Uterus (tissue), 4 donors: ENCODE measurements around the gene CCDC124. TPM values are rescaled to one million over a fixed set of nuclear protein-coding genes. Genes with fewer than 3 reads are reported as not detected.

Source experiments
- DNase-seq, 2 donors: peaks; one replicate each; pipeline ENCODE4 v3.0.0-alpha.2; 2019 to 2020
- H3K27ac ChIP-seq, 2 donors: fragments of 200-600 bp; sonication (generic); 1 replicate in 1 of 2; 2 replicates in 1 of 2; pipeline ENCODE4 v1.5.1; 2016 to 2018
- H3K27me3 ChIP-seq, 2 donors: fragments of 200-600 bp; sonication (generic); one replicate each; pipeline ENCODE4 v1.5.1; 2018 to 2019; ENCODE audit warnings: control low read depth in 1 of 2
- H3K36me3 ChIP-seq, 2 donors: fragments of 200-600 bp; sonication (generic); one replicate each; pipeline ENCODE4 v1.5.1; 2019; ENCODE audit warnings: control low read depth in 1 of 2
- H3K4me1 ChIP-seq, 2 donors: fragments of 200-600 bp; sonication (generic); one replicate each; pipeline ENCODE4 v1.5.1; 2018 to 2019; ENCODE audit warnings: control low read depth in 1 of 2
- H3K4me3 ChIP-seq, 2 donors: fragments of 200-600 bp; sonication (generic); 1 replicate in 1 of 2; 2 replicates in 1 of 2; pipeline ENCODE4 v1.5.1; 2018 to 2019; ENCODE audit warnings: mild to moderate bottlenecking in 1 of 2
- H3K9me3 ChIP-seq, 2 donors: fragments of 200-600 bp; sonication (generic); one replicate each; pipeline ENCODE4 v1.5.1; 2019; ENCODE audit warnings: control low read depth in 1 of 2
- CTCF ChIP-seq, 4 experiments: fragments of 200-600 bp in 2 of 4; fragments of 450-650 bp in 2 of 4; sonication (generic) in 2 of 4; IDR thresholded peaks; one replicate each; pipeline ENCODE4 v1.5.1; 2016 to 2019; ENCODE audit warnings: antibody characterized with exemption in 4 of 4, mild to moderate bottlenecking in 2 of 4, moderate library complexity in 1 of 4
- POLR2A ChIP-seq, 2 donors: fragments of 450-650 bp; IDR thresholded peaks; one replicate each; pipeline ENCODE4 v1.6.1; 2016; ENCODE audit warnings: antibody characterized with exemption in 2 of 2, mild to moderate bottlenecking in 1 of 2, moderate library complexity in 1 of 2
- intact Hi-C: fragments of 100-400 bp; cut with DNase I; formaldehyde crosslinking; loops from one replicate; pipeline ENCODE4 v1.15.1; 2023; ENCODE audit warnings: low total_unique reads
- total RNA-seq, 4 donors: library from RNA; depleted of rRNA in 3 of 4; stranded (reverse); fragments of >200 nt in 3 of 4; gene quantifications; one replicate each; pipeline versions ENCODE4 v1.1.0 to v1.2.4, GENCODE V29; 2014 to 2023
- donor health status: DM: yes; HTN: yes; CAD: no.

CCDC124 gene
- total RNA-seq, 4 donors from 2014 or later = 23.6 to 37.2 (median 28.3) TPM

GRCh38 chr19:17943274-17944221, 10.7 kb downstream of the CCDC124 start:
- no peaks in the 10 kb centered on the region for H3K36me3 ChIP-seq
- H3K4me1 ChIP-seq = peaks cover 0 to 7% of the 10 kb centered on the region in 2 donors
- H3K27ac ChIP-seq = no peak overlapping the region
- no peak for TF ChIP-seq CTCF (IDR thresholded peaks at IDR 0.05)
- TF ChIP-seq POLR2A (IDR thresholded peaks at IDR 0.05) = no peak
- no peaks in the 10 kb centered on the region for H3K27me3 ChIP-seq
- no peak overlapping the region for H3K4me3 ChIP-seq
- DNase-seq = no peak
- intact Hi-C loops = no loop called here
- no peaks in the 10 kb centered on the region for H3K9me3 ChIP-seq

GRCh38 chr19:17944301-17944700, 11.5 kb downstream of the CCDC124 start:
- peak in 1 of 2 donors; percentile 40 for DNase-seq
- intact Hi-C loops = no loop called here

GRCh38 chr19:17946965-17947784, 14.4 kb downstream of the CCDC124 start:
- Histone ChIP-seq H3K36me3 (no peaks in the 10 kb centered on the region), H3K4me3 (peak overlapping the region; percentile 50 to 83), H3K4me1 (peaks cover 0 to 31% of the 10 kb centered on the region in 2 donors), H3K27me3 (peaks cover 9 to 18% of the 10 kb centered on the region in 2 donors), H3K9me3 (no peaks in the 10 kb centered on the region), H3K27ac (peak overlapping the region; percentile 66 to 80)
- no peak for DNase-seq
- TF ChIP-seq CTCF (IDR thresholded peaks at IDR 0.05) = no peak
- TF ChIP-seq POLR2A (IDR thresholded peaks at IDR 0.05) = no peak
- intact Hi-C loops = loop anchor here (5.0 kb wide), 1 partner anchor 50 kb away; no protein-coding TSS in a partner anchor

More at GRCh38 chr19:17944301-17944700, 11.5 kb downstream of the CCDC124 start:
- Histone ChIP-seq H3K9me3 (no peaks in the 10 kb centered on the region), H3K4me3 (no peak overlapping the region), H3K4me1 (peaks cover 0 to 14% of the 10 kb centered on the region in 2 donors), H3K27ac (no peak overlapping the region), H3K27me3 (no peaks in the 10 kb centered on the region), H3K36me3 (no peaks in the 10 kb centered on the region)
- no peak for TF ChIP-seq CTCF (IDR thresholded peaks at IDR 0.05)
- no peak for TF ChIP-seq POLR2A (IDR thresholded peaks at IDR 0.05)

GRCh38 chr19:17947815-17948513, 15.1 kb downstream of the CCDC124 start:
- peak; percentile 89 to 93 for DNase-seq
- Histone ChIP-seq H3K9me3 (no peaks in the 10 kb centered on the region), H3K27me3 (peaks cover 16 to 25% of the 10 kb centered on the region in 2 donors), H3K27ac (peak overlapping the region; percentile 78 to 80), H3K4me1 (peaks cover 0 to 36% of the 10 kb centered on the region in 2 donors), H3K4me3 (peak overlapping the region; percentile 50 to 83), H3K36me3 (no peaks in the 10 kb centered on the region)
- TF ChIP-seq POLR2A (IDR thresholded peaks at IDR 0.05) = no peak
- TF ChIP-seq CTCF (IDR thresholded peaks at IDR 0.05) = peak in 1 of 4 experiments; percentile 13
- intact Hi-C loops = loop anchor here (5.0 kb wide), 1 partner anchor 49 kb away; no protein-coding TSS in a partner anchor
